ENCODE data around the gene PKN1. TPM values are rescaled to one million over a fixed set of nuclear protein-coding genes. Genes with fewer than 3 reads are reported as not detected.
"Not testable (repeated sequence)": the region's sequence is repeated elsewhere in the genome, so short reads cannot be mapped to it uniquely, and the experiment has no call there.

Gene PKN1
- total RNA-seq, 1 experiment from 2014 or later = 205 TPM

GRCh38 chr19:14502334-14503092 is 69.4 kb downstream of the PKN1 start:
- no peaks in the 10 kb centered on the region for H3K27me3 ChIP-seq (ENCODE audit: control insufficient read depth, insufficient read depth, low read length)
- H3K36me3 ChIP-seq (ENCODE audit: control insufficient read depth, insufficient read depth, low read length) = no peaks in the 10 kb centered on the region
- in situ Hi-C loops (cut with HindIII; ENCODE audit: low pct_unique_long_range_greater_than_20kb, low sequenced_read_pairs) (no loop called here), intact Hi-C loops (cut with micrococcal nuclease; ENCODE audit: unreplicated experiment) (no loop called here)
- no TSS peak for BruUV-seq (replicated peaks)
- no peaks in the 10 kb centered on the region for H3K9me3 ChIP-seq (ENCODE audit: control insufficient read depth, insufficient read depth, low read depth, low read length)
- DNase-seq (ENCODE audit: low read depth, low spot score) (no peak), ATAC-seq (no peak)
- POLR2A ChIA-PET = interaction anchor here (0.6 kb wide), 3 partner anchors 16 to 101 kb away, joined by 3 to 4 read pairs (median 3); no protein-coding TSS in a partner anchor
- H3K4me1 ChIP-seq (ENCODE audit: control insufficient read depth, insufficient read depth, low read length) = peaks cover 6% of the 10 kb centered on the region
- H3K4me3 ChIP-seq (ENCODE audit: low read depth in 2 of 2, low read length in 2 of 2) = no peak overlapping the region
- TF ChIP-seq SIN3A (IDR thresholded peaks at IDR 0.05; ENCODE audit: borderline replicate concordance, insufficient read depth, low read depth, low read length) (no peak), TCF7L2 (IDR thresholded peaks at IDR 0.05; ENCODE audit: low read depth, low read length) (no peak), POLR2AphosphoS5 (IDR thresholded peaks at IDR 0.05; ENCODE audit: low read depth, low read length) (no peak), CTCF (IDR thresholded peaks at IDR 0.05) (no peak)
- TF ChIP-seq, protein P1, sequence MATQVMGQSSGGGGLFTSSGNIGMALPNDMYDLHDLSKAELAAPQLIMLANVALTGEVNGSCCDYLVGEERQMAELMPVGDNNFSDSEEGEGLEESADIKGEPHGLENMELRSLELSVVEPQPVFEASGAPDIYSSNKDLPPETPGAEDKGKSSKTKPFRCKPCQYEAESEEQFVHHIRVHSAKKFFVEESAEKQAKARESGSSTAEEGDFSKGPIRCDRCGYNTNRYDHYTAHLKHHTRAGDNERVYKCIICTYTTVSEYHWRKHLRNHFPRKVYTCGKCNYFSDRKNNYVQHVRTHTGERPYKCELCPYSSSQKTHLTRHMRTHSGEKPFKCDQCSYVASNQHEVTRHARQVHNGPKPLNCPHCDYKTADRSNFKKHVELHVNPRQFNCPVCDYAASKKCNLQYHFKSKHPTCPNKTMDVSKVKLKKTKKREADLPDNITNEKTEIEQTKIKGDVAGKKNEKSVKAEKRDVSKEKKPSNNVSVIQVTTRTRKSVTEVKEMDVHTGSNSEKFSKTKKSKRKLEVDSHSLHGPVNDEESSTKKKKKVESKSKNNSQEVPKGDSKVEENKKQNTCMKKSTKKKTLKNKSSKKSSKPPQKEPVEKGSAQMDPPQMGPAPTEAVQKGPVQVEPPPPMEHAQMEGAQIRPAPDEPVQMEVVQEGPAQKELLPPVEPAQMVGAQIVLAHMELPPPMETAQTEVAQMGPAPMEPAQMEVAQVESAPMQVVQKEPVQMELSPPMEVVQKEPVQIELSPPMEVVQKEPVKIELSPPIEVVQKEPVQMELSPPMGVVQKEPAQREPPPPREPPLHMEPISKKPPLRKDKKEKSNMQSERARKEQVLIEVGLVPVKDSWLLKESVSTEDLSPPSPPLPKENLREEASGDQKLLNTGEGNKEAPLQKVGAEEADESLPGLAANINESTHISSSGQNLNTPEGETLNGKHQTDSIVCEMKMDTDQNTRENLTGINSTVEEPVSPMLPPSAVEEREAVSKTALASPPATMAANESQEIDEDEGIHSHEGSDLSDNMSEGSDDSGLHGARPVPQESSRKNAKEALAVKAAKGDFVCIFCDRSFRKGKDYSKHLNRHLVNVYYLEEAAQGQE (IDR thresholded peaks at IDR 0.05; ENCODE audit: insufficient read depth in 1 of 2, low read depth in 2 of 2, low read length in 1 of 2) = no peak
- CTCF ChIA-PET = no interaction called here
- no peak overlapping the region for H3K27ac ChIP-seq (ENCODE audit: low read length)

DNA sequence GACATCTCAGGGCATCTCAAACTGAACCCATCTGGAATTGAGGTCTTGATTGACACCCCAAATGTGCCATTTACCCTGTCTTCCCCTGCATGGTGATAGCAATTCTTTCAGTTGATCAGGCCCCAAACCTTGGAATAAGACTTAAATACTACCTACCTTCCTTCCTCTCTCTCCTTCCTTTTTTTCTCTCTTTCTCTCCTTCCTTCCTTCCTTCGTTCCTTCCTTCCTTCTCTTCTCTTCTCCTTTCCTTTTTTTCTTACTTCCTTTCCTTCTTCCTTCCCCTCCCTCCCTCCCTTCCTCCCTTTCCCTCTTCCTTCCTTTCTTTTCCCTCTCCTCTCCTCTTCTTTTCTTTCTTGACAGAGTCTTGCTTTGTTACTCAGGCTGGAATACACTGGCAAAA is 70.2 kb downstream of the PKN1 start:
- H3K4me3 ChIP-seq (ENCODE audit: low read depth in 2 of 2, low read length in 2 of 2) = no peak overlapping the region
- peaks cover 8% of the 10 kb centered on the region for H3K4me1 ChIP-seq (ENCODE audit: control insufficient read depth, insufficient read depth, low read length)
- BruUV-seq (replicated peaks) = no TSS peak
- intact Hi-C loops (cut with micrococcal nuclease; ENCODE audit: unreplicated experiment) (no loop called here), in situ Hi-C loops (cut with HindIII; ENCODE audit: low pct_unique_long_range_greater_than_20kb, low sequenced_read_pairs) (no loop called here)
- no peaks in the 10 kb centered on the region for H3K9me3 ChIP-seq (ENCODE audit: control insufficient read depth, insufficient read depth, low read depth, low read length)
- ChIA-PET POLR2A (no interaction called here), CTCF (no interaction called here)
- DNase-seq (ENCODE audit: low read depth, low spot score) (no peak), ATAC-seq (no peak)
- no peaks in the 10 kb centered on the region for H3K36me3 ChIP-seq (ENCODE audit: control insufficient read depth, insufficient read depth, low read length)
- no peak for TF ChIP-seq TCF7L2 (IDR thresholded peaks at IDR 0.05; ENCODE audit: low read depth, low read length)
- TF ChIP-seq CTCF (IDR thresholded peaks at IDR 0.05) = no peak
- TF ChIP-seq, protein P1 (IDR thresholded peaks at IDR 0.05; ENCODE audit: insufficient read depth in 1 of 2, low read depth in 2 of 2, low read length in 1 of 2) = no peak
- TF ChIP-seq POLR2AphosphoS5 (IDR thresholded peaks at IDR 0.05; ENCODE audit: low read depth, low read length) = no peak
- TF ChIP-seq SIN3A (IDR thresholded peaks at IDR 0.05; ENCODE audit: borderline replicate concordance, insufficient read depth, low read depth, low read length) = no peak
- no peak overlapping the region for H3K27ac ChIP-seq (ENCODE audit: low read length)
- H3K27me3 ChIP-seq (ENCODE audit: control insufficient read depth, insufficient read depth, low read length) = no peaks in the 10 kb centered on the region

- H3K27ac ChIP-seq (ENCODE audit: low read length); BruUV-seq (replicated peaks); H3K36me3 ChIP-seq (ENCODE audit: control insufficient read depth, insufficient read depth, low read length); ATAC-seq; in situ Hi-C loops (cut with HindIII; ENCODE audit: low pct_unique_long_range_greater_than_20kb, low sequenced_read_pairs); H3K27me3 ChIP-seq (ENCODE audit: control insufficient read depth, insufficient read depth, low read length); intact Hi-C loops (cut with micrococcal nuclease; ENCODE audit: unreplicated experiment); DNase-seq (ENCODE audit: low read depth, low spot score); H3K9me3 ChIP-seq (ENCODE audit: control insufficient read depth, insufficient read depth, low read depth, low read length); H3K4me3 ChIP-seq (ENCODE audit: low read depth in 2 of 2, low read length in 2 of 2); H3K4me1 ChIP-seq (ENCODE audit: control insufficient read depth, insufficient read depth, low read length); POLR2A ChIA-PET: not testable (repeated sequence)
- CTCF ChIA-PET = interaction anchor here (0.7 to 1.7 kb wide), 2 partner anchors 21 to 182 kb away, joined by 4 read pairs; no protein-coding TSS in a partner anchor
Measured at GRCh38 chr19:14504575-14504974, 71.5 kb downstream of the PKN1 start.
